SIG-M5 (cell line): Measurements from ENCODE around the gene CHTF18.

Experiments
- DNase-seq: peaks from one replicate; lab custom pipeline; 2025; lab: John Stamatoyannopoulos, UW

Gene CHTF18

GRCh38 chr16:760545-761343 is 27.7 kb upstream of the CHTF18 start, which contains the start of gene MSLN:
Gene MSLN, plus strand, starts transcription at chr16:760734. Its CDS starts 1,947 bp downstream, at chr16:762681.
- DNase-seq, result no peak

GRCh38 chr16:761625-762513 is 26.6 kb upstream of the CHTF18 start:
- DNase-seq, result no peak

- DNase-seq, result no peak
These were observed 25.7 kb upstream of the CHTF18 start for GRCh38 chr16:762595-763268.

GRCh38 chr16:763369-764183 is 24.8 kb upstream of the CHTF18 start:
- no peak for DNase-seq

GRCh38 chr16:764184-764750 is 24.2 kb upstream of the CHTF18 start:
- no peak for DNase-seq

GRCh38 chr16:764848-765487 is 23.5 kb upstream of the CHTF18 start:
- no peak for DNase-seq

GRCh38 chr16:765488-765865 is 22.9 kb upstream of the CHTF18 start:
- no peak for DNase-seq

- DNase-seq, result no peak
These were observed 22.2 kb upstream of the CHTF18 start for GRCh38 chr16:766008-766819.

GRCh38 chr16:766820-767640 is 21.4 kb upstream of the CHTF18 start:
- no peak for DNase-seq

- DNase-seq, result no peak
These were observed 20.6 kb upstream of the CHTF18 start for GRCh38 chr16:767743-768235.

- no peak for DNase-seq
These were observed 20.0 kb upstream of the CHTF18 start for GRCh38 chr16:768428-768827.

GRCh38 chr16:769184-769784 is 19.1 kb upstream of the CHTF18 start:
- DNase-seq, result no peak

GRCh38 chr16:769934-770333 is 18.5 kb upstream of the CHTF18 start:
- no peak for DNase-seq

- DNase-seq, result no peak
These were observed 18.0 kb upstream of the CHTF18 start for GRCh38 chr16:770411-770810.

GRCh38 chr16:772959-773358 is 15.5 kb upstream of the CHTF18 start:
- no peak for DNase-seq

- DNase-seq, result no peak
These were observed 14.1 kb upstream of the CHTF18 start for GRCh38 chr16:774086-775001.

- DNase-seq, result no peak
These were observed 13.1 kb upstream of the CHTF18 start for GRCh38 chr16:775236-775796.
